ENCODE results near the gene PRRG3.

DNA sequence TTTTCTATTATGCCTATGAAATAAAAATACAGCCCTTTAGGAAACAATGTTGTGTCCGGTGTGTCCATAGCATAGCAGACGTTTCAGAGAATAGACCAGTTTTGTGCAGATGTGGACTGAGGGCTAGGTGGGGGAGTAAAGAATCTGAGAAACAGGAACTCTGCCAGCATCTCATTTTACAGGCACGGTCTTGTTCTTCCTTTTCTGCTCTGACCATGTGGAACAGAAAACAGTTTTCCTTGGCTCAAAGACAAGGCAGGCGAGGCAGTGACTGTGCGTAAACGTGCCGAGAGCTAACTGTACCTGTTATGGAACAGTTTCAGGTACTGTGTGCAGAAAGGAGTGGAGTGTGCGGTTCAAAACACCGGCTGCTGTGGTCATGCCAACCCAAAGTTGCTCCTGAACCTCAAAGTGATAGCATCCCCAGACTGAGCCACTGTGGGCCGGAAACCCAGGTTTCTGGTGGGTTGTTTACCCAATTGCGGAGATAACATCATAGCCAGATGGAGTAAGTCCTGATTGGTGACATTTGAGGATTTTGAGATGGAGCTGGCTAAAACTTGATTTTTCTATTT is 59.5 kb downstream of the PRRG3 start:
- TF ChIP-seq, protein P1, sequence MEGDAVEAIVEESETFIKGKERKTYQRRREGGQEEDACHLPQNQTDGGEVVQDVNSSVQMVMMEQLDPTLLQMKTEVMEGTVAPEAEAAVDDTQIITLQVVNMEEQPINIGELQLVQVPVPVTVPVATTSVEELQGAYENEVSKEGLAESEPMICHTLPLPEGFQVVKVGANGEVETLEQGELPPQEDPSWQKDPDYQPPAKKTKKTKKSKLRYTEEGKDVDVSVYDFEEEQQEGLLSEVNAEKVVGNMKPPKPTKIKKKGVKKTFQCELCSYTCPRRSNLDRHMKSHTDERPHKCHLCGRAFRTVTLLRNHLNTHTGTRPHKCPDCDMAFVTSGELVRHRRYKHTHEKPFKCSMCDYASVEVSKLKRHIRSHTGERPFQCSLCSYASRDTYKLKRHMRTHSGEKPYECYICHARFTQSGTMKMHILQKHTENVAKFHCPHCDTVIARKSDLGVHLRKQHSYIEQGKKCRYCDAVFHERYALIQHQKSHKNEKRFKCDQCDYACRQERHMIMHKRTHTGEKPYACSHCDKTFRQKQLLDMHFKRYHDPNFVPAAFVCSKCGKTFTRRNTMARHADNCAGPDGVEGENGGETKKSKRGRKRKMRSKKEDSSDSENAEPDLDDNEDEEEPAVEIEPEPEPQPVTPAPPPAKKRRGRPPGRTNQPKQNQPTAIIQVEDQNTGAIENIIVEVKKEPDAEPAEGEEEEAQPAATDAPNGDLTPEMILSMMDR (IDR thresholded peaks at IDR 0.05; ENCODE audit: low read length), result no peak
- TF ChIP-seq EZH2 (IDR thresholded peaks at IDR 0.05; ENCODE audit: borderline replicate concordance, low read length), result no peak
